Right renal cortex interstitium (tissue), 3 donors: ENCODE results near the gene CADPS2. TPM values are rescaled to one million over a fixed set of nuclear protein-coding genes. Genes with fewer than 3 reads are reported as not detected.
"Not testable (repeated sequence)": the region's sequence is repeated elsewhere in the genome, so short reads cannot be mapped to it uniquely, and the experiment has no call there.

ENCODE experiments used
- DNase-seq, 3 donors: peaks; one replicate each; pipeline ENCODE4 v3.0.0-alpha.2; 2013; ENCODE audit warnings: low read depth in 3 of 3, low spot score in 2 of 3
- polyA plus RNA-seq, 3 donors: library from polyadenylated mRNA; unstranded; fragments of 120-200 nt; gene quantifications; one replicate each; pipeline ENCODE4 v1.2.1, GENCODE V29; 2013; ENCODE audit not compliant: insufficient read length in 3 of 3

CADPS2 gene
- polyA plus RNA-seq, 3 donors = 47.2 to 69.8 (median 60.7) TPM

GRCh38 chr7:122717356-122718089 is 168.7 kb downstream of the CADPS2 start:
- no peak for DNase-seq

DNA sequence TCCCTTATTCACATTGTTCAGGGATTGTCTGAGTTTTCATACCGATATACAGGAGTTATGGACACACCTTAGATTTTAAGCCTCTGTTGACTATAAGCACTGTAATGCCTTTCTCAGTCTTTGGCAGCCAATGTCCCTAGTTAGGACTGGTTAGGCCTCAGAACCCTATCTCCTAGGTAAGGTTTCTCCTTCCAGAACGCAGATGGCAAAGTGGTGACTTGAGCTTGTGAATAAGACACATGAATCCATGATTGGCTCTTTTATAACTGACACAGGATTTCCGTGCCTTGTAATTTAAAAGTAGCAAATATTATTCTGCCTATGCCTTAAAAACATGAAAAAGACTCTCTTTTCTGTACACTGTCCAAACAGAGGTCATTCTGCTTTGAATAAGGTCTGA is 171.1 kb downstream of the CADPS2 start:
- DNase-seq = no peak

DNA sequence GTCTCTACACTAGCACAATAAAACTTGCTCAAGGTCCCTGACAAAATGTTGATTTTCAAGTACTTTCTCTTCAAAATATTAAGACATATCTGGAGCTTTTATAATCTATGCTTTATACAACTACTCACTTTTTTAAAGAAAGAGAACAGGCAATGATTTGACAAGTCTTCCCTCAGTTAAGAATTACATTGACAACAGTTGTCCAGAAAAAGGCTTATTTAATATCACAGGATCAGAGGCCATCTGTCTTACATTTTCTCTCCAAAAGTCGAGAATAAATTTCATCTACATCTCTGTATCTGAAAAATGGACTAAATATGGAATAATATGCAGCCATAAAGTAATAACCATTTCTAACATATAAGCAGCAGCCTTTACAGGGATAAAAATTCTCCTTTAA is 175.3 kb downstream of the CADPS2 start:
- DNase-seq = no peak

- no peak for DNase-seq
These were observed 176.2 kb downstream of the CADPS2 start for GRCh38 chr7:122709930-122710646.

GRCh38 chr7:122706836-122707235 is 179.4 kb downstream of the CADPS2 start:
- DNase-seq = no peak

DNA sequence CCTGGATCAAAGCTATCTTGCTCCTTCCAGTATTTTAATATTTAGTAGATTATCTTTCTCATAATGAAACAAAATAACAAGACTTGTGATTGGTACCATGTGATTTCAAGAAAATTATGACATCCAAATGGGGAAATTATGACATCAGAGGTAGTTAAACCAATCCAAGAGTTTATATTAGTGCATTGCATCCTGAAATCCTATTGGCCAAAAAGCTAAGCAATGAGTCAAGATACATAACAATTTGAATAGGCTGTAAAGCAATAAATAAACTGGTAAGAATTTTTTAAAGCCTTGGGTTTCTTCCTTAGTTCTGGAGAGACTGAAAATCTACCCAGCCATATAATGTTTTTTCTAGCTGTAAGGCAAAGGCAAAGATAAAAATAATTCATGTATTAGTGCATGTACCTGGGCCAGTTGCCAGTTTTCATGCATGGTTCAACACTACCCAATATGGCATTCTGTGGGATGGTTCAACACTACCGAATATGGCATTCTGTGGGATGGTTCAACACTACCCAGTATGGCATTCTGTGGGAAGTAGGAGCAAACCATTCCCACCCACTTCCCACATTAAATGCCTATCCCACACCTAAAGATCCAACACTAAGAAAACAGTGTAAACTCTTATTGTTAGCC is 183.3 kb downstream of the CADPS2 start, which contains the start of gene RNF148:
Gene RNF148 (minus strand): TSS at position 51 of the 639 bp plus-strand sequence. CDS start 172 bp downstream, outside the sequence.
- DNase-seq = no peak

- no peak for DNase-seq
These were observed 187.2 kb downstream of the CADPS2 start, which contains the start of gene RNF133 for GRCh38 chr7:122699017-122699416. Gene RNF133 (minus strand): TSS chr7:122699117. CDS start chr7:122698918, 199 bp downstream.

DNA sequence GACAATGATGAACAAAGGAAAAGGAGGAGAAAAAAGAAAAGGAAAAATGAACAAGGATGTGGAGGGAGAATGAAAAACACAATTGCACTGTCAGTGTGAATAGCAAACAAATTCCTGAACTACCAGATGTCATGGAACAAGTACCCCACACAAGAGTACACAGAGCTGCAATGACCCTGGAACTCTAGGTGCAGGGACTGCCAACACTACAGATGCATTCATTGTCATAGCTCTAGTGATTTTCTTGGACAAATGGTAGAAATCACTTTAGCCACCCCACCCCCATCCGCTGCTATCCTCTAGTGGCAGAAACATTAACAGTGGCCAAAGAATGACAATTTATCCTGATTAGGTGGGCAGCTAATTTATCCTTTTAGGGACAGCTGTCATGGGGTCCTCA is 190.4 kb downstream of the CADPS2 start:
- no peak for DNase-seq

- DNase-seq = no peak
These were observed 191.6 kb downstream of the CADPS2 start for GRCh38 chr7:122694697-122695096.

GRCh38 chr7:122692769-122693309 is 193.4 kb downstream of the CADPS2 start:
- DNase-seq = no peak

- no peak for DNase-seq
These were observed 194.6 kb downstream of the CADPS2 start for GRCh38 chr7:122691569-122692235.

DNA sequence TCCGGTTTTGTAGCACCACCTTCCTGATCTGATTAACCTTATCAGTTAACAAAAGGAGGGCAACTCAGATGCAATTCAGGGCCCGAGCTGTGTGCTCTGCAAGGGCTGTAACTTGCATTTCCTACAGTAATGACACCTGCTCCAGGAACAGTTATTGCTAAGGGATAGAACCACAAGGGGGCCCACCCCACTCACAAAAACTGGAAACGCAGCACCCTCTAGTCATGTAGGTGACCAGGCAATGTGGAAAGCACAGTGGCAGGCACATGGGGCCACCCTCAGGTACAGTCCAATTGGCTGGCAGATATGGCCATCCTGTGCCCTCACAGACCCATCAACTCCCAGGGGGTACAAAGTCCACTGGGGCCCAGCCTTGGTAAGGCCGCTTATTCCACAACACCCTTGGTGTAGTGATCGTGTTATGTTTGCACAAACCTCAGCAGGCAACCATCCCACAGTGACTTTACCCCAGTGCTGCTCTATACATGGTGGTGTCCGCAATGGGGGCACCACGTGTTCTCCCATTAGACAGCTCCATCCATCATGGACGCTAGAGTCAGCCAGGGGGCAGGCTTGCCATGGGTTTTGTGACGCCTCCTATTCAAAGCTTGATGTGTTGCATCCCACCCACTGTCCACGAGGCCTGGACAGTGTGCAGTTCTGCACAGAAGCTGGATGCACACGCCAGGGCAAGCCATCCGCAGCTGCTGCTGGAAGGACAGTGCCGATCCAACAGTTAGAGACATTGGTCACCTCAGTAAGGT is 196.7 kb downstream of the CADPS2 start:
- no peak for DNase-seq

GRCh38 chr7:122688400-122688998 is 197.8 kb downstream of the CADPS2 start:
- DNase-seq = peak in 1 of 3 donors; percentile 26

DNA sequence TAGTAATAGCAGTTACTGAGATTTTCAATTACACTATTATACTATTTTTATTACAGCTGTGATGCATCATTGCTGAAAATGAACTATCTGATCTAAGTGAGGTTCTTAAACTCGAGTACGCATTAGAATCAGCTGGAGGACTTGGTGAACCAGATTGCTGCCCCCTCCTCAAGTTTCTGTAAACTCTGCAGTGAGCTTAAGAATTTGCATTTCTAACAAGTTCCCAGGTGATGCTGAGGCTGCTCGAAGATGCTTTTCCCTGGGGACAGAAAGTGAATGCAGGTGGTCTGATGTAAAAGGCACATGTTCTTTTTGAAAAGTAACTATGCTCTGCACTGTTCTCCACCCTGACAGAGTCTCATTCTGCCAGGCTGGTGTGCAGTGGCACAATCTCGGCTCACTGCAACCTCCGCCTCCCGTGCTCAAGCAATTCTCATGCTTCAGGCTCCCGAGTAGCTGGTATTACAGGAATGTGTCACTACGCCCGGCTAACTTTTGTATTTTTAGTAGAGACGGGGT is 199.8 kb downstream of the CADPS2 start:
- no peak for DNase-seq

GRCh38 chr7:122684504-122684903 is 201.8 kb downstream of the CADPS2 start:
- no peak for DNase-seq

GRCh38 chr7:122682815-122683550 is 203.3 kb downstream of the CADPS2 start:
- no peak for DNase-seq

DNA sequence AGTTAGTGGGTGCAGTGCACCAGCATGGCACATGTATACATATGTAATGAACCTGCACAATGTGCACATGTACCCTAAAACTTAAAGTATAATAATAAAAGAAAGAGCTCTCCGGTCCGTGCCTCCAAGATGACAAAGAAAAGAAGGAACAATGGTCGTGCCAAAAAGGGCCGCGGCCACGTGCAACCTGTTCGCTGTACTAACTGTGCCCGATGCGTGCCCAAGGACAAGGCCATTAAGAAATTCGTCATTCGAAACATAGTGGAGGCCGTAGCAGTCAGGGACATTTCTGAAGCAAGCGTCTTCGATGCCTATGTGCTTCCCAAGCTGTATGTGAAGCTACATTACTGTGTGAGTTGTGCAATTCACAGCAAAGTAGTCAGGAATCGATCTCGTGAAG is 205.1 kb downstream of the CADPS2 start:
- DNase-seq = not testable (repeated sequence)

- no peak for DNase-seq
These were observed 206.4 kb downstream of the CADPS2 start for GRCh38 chr7:122679813-122680212.
